SKM-1 treated with dmso at 0.1 percent for 144 hours (cell line): ENCODE measurements around the gene CUL4A.
"Not testable (repeated sequence)": the region's sequence is repeated elsewhere in the genome, so short reads cannot be mapped to it uniquely, and the experiment has no call there.

Experiments used
- DNase-seq: peaks from one replicate; lab custom pipeline; 2025; ENCODE audit not compliant: unreplicated experiment; lab: John Stamatoyannopoulos, UW

The CUL4A gene

GRCh38 chr13:113209336-113209758 is at the start of gene CUL4A:
Gene CUL4A, plus strand, starts transcription at chr13:113209613. Its CDS starts 15 bp downstream, at chr13:113209628.
- DNase-seq, result peak; percentile 23

DNA sequence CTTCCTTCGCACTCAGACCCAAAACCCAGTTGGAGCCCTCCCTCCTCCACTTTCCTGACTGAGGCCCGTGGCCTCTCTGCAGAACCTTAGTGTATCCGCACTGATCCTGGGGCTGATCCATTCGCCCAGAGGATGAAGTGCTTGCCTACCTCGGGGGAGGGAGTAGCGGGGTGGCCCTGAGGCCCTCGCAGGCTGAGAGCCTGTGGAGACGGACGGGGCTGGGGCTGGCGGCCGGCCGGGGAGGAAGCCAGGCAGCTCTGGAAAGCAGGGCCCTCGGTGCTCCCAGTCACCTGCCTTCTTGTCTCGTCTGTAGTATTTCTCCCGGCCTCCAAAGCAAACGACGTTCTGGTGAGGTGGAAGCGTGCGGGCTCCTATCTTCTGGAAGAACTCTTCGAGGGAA is 49.7 kb upstream of the CUL4A start:
- DNase-seq, result no peak

DNA sequence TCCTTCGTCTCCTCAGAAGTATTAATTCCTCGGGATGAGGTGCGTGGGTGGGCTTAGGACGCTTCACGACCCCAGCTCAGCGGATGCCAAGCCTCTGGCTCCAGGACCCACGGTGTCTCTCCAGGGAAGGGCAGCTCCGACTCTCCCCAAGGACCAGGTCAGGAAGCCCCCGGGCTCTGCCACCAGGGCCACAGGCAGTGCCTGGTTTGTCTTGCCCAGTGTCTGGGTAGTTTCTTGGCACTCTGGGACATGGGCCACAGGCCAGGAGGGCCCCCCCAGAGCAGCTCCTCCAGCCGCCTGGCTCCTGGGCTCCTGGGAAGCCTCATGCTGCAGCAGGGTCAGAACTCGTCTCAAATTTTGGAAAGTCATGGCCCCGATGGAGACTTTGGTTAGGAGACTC is 48.4 kb upstream of the CUL4A start:
- DNase-seq, result no peak

DNA sequence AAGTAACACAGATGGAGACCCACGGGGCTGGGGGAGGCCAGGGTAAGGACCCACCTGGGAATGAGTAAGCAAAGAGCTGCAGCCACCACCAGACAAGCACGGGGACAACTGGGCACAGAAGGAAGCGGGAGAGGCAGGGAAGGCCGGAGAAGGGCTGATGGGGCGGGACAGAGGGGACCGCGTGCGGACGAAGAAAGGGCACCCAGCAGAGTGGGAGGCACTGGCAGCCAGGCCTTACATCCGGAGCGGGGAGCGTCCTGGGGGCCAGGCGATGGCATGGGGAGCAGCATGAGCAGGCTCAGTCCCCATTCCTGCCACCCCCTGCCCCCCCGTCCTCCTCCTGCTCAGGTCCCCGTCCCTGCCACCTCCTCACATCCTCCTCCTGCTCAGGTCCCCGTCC is 48.0 kb upstream of the CUL4A start:
- no peak for DNase-seq

GRCh38 chr13:113161975-113162374 is 47.4 kb upstream of the CUL4A start:
- DNase-seq, result not testable (repeated sequence)

- DNase-seq, result no peak
Observed at GRCh38 chr13:113162783-113163685, 46.4 kb upstream of the CUL4A start.

DNA sequence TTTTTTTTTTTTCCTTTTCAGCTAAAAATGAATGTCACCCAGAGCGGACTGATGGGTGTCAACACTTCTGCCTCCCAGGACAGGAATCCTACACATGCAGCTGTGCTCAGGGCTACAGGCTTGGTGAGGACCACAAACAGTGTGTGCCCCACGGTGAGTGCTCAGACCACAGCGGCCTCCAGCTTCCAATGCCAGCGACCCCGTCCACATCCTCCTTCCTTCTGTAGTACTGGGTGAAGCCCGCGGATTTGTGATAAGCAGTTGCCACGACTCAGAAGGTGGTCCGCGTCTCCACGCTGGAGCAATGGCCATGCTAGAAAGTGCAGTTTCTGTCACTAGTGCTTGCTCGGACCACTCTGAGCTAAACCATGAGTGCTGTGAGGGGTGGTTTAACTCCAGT is 44.9 kb upstream of the CUL4A start:
- DNase-seq, result no peak

- no peak for DNase-seq
Observed at GRCh38 chr13:113166266-113166665, 43.1 kb upstream of the CUL4A start.

DNA sequence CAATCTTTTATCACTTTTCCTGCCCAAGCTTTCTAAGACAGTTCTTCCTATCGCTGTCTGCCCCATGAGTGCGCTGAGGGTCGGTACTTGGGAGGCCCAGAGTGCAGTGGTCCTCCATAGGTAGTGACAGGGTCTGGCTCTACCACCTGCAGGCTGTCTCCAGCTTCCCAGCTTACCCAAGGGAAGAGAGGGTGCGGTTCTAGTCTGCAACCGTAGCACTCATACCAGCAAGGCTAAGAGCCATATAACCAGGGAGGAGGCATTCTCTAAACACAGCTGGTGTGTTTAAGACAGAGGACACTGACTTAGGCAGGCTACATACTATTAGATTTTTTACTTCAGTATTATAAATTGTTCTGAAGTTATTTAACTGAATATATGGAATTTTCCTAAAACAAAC is 42.7 kb upstream of the CUL4A start:
- no peak for DNase-seq

- DNase-seq, result no peak
Observed at GRCh38 chr13:113167155-113167554, 42.3 kb upstream of the CUL4A start.

DNA sequence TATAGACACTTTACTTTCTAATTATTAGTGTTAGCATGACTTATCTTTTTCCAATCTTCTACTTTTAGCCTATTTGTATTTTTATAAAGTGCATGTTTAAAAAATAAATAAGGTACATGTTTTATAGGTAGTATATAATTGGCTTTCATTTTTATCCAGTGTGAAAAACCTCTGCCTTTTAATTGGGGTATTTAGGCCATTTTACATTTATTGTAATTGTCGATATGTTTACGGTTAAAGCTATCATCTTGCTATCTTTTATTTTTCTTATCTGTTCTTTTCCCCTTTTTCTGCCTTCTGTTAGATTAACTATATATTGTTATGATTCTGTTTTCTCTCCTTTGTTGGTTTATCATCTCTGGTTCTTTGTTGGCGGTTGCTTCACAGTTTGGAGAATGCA is 41.8 kb upstream of the CUL4A start:
- no peak for DNase-seq

DNA sequence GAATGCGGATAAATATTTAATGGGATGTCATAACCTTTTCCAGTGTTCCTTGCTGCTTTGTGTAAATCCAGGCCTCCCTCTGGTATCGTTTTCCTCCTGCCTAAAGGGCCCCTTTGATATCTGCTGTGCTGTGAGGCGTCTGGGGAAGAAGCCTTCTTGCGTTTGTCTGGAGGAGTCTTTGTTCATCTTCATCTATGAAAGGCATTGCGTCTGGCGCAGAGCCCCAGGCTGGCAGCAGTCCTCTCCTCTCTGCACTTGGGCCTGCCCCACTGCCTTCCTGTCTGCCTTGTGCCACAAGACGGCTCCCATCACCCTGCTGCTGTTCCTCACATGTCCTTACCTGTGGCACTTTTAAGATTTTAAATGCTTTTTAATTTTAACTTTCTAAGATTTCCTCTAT is 41.2 kb upstream of the CUL4A start:
- no peak for DNase-seq

GRCh38 chr13:113169277-113170272 is 39.8 kb upstream of the CUL4A start:
- DNase-seq, result no peak

DNA sequence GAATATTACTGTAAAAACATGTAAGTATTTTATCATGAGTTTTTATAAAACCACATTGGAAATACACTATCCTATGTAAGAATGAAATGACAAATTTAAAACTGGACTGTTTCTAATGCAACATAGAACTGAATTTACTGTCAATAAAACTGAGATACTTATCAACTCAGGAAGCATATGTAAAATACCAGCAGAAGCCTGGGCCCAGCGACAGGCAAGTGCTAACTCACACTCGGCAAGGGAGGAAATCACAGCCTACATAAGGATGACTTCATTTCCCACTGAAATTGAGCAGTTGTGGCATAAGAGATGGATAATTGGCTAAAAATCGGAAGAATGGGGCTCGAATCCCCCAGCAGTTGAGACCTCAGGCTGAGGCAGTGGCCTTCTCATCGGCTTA is 38.9 kb upstream of the CUL4A start:
- no peak for DNase-seq

DNA sequence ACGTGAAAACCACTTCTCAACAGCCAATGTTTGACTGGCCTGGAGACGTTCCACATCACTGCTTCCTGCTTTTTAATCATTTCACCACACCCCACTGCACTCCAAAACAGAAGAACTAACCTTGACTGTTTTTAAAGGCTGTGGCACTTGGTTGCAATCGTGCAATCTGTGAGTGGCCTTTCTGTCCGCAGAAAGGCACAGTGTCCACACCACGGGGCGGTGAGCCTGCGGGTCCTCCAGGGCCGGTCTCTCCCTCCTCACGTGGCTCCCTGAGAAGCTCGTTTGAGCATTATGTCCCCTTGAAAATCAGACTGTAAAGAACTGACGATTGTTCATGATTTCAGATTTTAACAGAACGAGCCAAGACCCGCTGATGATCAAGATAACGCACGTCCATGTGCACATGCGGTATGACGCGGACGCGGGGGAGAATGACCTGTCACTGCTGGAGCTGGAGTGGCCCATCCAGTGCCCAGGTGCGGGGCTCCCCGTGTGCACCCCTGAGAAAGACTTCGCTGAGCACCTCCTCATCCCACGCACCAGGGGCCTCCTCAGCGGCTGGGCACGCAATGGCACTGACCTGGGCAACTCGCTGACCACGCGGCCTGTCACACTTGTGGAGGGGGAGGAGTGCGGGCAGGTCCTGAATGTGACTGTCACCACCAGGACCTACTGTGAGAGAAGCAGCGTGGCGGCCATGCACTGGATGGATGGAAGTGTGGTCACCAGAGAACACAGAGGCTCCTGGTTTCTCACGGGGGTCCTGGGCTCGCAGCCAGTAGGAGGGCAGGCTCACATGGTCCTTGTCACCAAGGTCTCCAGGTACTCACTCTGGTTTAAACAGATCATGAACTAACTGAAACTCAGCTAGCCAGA is 37.9 kb upstream of the CUL4A start:
- DNase-seq, result no peak

DNA sequence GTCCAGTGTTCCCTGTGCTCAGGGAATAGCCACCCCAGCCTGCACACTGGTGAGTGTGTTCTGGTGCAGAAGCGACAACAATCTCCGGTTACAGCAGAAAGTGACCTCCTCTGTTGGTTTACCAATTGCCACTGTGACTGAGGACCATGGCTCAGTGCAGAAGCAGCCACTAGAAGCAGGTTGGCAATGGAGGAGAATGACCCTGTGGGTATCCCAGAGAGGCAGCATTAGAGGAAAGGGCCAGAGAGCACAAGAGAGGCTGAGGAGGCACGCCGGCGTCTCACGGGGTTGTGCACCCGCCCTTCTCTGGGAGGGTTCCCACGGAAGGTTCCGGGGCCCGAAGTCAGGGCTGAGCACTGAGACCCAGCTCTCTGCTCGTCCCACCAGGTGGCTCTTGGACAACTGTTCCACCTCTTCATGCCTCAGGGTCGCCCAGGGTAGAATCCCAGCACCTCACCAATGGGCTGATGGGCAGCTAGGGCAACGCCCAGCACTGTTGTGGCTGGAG is 36.9 kb upstream of the CUL4A start:
- DNase-seq, result no peak

DNA sequence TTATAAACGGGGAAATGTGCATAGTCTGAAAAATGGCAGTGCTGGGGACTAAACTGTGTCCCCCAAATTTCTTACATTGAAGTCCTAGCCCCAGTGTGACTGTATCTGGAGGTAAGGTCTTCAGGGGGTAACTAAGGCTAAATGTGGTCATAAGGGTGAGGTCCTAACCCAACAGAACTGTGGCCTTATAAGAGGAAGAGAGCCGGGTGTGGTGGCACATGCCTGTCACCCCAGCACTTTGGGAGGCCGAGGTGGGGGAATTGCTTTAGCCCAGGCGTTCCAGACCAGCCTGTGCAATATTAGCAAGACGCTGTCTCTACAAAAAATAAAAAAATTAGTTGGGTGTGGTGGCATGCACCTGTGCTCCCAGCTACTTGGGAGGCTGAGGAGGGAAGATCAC is 33.1 kb upstream of the CUL4A start:
- no peak for DNase-seq

DNA sequence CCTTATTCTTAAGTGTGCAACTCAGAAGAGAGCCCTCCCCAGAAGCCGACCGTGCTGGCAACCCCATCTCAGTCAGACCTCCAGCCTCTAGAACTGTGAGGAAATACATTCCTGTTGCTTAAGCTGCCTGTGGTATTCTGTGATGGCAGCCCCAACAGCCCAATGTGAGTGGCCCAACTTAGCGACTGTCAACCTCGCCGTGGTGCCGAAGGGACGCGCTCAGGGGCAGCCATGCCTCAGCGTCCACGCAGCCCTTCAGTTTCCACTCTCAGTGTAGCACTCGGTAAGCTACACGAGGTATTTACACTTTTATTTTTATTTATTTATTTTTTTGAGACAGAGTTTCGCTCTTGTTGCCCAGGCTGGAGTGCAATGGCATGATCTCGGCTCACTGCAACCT is 32.6 kb upstream of the CUL4A start:
- no peak for DNase-seq

DNA sequence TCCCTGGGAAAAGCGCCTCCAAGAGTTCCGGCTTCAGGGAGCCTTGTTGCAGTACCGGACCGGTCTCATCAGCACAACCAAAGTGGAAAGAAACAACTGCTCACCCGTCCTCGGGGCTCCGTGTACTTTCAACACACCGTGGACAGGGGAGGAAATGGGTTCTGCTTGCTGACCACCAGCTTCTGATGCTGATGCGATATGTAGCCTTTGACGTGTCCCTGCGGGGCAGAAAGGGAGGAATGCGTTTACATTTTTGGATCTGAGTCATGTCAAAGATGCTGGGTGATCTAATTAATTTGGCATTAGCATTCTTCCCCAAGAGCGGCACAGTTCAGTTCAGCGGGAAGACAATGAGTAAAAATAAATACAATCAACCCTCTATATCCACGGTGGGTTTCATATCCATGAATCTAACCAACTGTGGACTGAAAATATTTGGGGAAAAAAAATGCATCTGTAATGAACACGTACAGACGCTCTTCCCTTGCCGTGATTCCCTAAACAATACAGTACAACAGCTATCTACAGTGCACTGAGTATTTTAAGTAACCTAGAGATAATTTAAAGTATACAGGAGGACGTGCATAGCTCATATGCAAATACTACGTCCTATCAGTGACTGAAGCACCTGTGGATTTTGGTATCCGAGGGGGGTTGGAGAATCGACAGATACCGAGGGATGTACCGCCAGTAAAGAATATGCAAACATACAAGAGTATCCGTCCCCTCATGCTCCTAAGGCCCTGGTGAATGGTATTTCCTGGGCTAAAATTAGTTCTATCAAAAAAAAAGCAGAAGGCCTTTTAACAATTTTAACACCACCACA is 31.1 kb upstream of the CUL4A start:
- no peak for DNase-seq

GRCh38 chr13:113178896-113179167 is 30.6 kb upstream of the CUL4A start:
- DNase-seq, result no peak
